Hepatocyte (in vitro differentiated cells): ENCODE results near the gene TMEM225B. TPM values are rescaled to one million over a fixed set of nuclear protein-coding genes. Genes with fewer than 3 reads are reported as not detected.

Experiments
- DNase-seq: peaks from one replicate; pipeline ENCODE4 v3.0.0-alpha.2; 2016; ENCODE audit warnings: low spot score
- H2AFZ ChIP-seq: fragments of 200-600 bp; sonication (generic); 2 replicates; pipeline ENCODE4 v1.6.0; 2016; ENCODE audit warnings: antibody characterized with exemption, mild to moderate bottlenecking
- H3K27ac ChIP-seq: fragments of 200-600 bp; sonication (generic); 2 replicates; pipeline ENCODE4 v1.5.1; 2016; ENCODE audit warnings: mild to moderate bottlenecking
- H3K27me3 ChIP-seq: fragments of 200-600 bp; sonication (generic); 2 replicates; pipeline ENCODE4 v1.6.1; 2016
- H3K36me3 ChIP-seq: fragments of 200-600 bp; sonication (generic); replicated peaks from 2 replicates; pipeline ENCODE4 v1.5.1; 2016; ENCODE audit warnings: low read depth; ENCODE audit not compliant: insufficient read depth
- H3K4me1 ChIP-seq: fragments of 200-600 bp; sonication (generic); 2 replicates; pipeline ENCODE4 v1.5.1; 2016; ENCODE audit warnings: mild to moderate bottlenecking, moderate library complexity; ENCODE audit not compliant: insufficient read depth
- H3K4me2 ChIP-seq: fragments of 200-600 bp; sonication (generic); 2 replicates; pipeline ENCODE4 v1.6.0; 2016
- H3K4me3 ChIP-seq: fragments of 200-600 bp; sonication (generic); 2 replicates; pipeline ENCODE4 v1.5.1; 2016; ENCODE audit warnings: mild to moderate bottlenecking
- H3K79me2 ChIP-seq: fragments of 200-600 bp; sonication (generic); 2 replicates; pipeline ENCODE4 v1.6.0; 2017; ENCODE audit warnings: mild to moderate bottlenecking
- H3K9me2 ChIP-seq: fragments of 200-600 bp; sonication (generic); replicated peaks from 2 replicates; pipeline ENCODE4 v1.6.0; 2017; ENCODE audit warnings: mild to moderate bottlenecking; ENCODE audit not compliant: insufficient read depth
- H3K9me3 ChIP-seq: fragments of 200-600 bp; sonication (generic); 2 replicates; pipeline ENCODE4 v1.5.1; 2016; ENCODE audit warnings: low read depth, mild to moderate bottlenecking
- H4K20me1 ChIP-seq: fragments of 200-600 bp; sonication (generic); 2 replicates; pipeline ENCODE4 v1.6.0; 2016; ENCODE audit warnings: mild to moderate bottlenecking; ENCODE audit not compliant: insufficient read depth, poor library complexity, severe bottlenecking
- CTCF ChIP-seq: fragments of 200-600 bp; sonication (generic); IDR thresholded peaks from 2 replicates; pipeline ENCODE4 v1.5.1; 2016; ENCODE audit warnings: antibody characterized with exemption, mild to moderate bottlenecking; ENCODE audit not compliant: poor library complexity
- EZH2 ChIP-seq: fragments of 200-600 bp; sonication (generic); IDR thresholded peaks from 2 replicates; pipeline ENCODE4 v1.6.1; 2016; ENCODE audit warnings: antibody characterized with exemption, mild to moderate bottlenecking, borderline replicate concordance
- EZH2phosphoT487 ChIP-seq: fragments of 200-600 bp; sonication (generic); IDR thresholded peaks from one replicate; pipeline ENCODE4 v1.6.1; 2018; ENCODE audit warnings: antibody characterized with exemption, mild to moderate bottlenecking, low read depth, moderate library complexity; ENCODE audit not compliant: unreplicated experiment, severe bottlenecking
- WGBS: methylation state at CpG from one replicate; pipeline ENCODE4 v1.1.6; 2016; ENCODE audit warnings: low lambda C conversion rate; ENCODE audit errors: missing lambda C conversion rate; 5-methylcytosine and 5-hydroxymethylcytosine counted together
- polyA plus RNA-seq: library from polyadenylated mRNA; unstranded; fragments of >200 nt; fragmentation: Nextera tagmentation; extraction: Ambion mirVana; gene quantifications from 2 replicates; pipeline ENCODE4 v1.2.1, GENCODE V29; 2016
- total RNA-seq: library from RNA; depleted of rRNA; stranded (reverse); fragments of >200 nt; gene quantifications from 2 replicates; pipeline ENCODE4 v1.2.3, GENCODE V29; 2014

TMEM225B gene
- total and polyA plus RNA-seq, 2 experiments from 2014 or later, result 0.12 to 0.20 TPM

- Histone ChIP-seq H4K20me1 (no peaks in the 10 kb centered on the region), H3K36me3 (no peaks in the 10 kb centered on the region), H3K9me3 (no peaks in the 10 kb centered on the region), H3K4me2 (no peak overlapping the region), H3K4me3 (no peak overlapping the region), H3K27me3 (no peaks in the 10 kb centered on the region), H3K27ac (no peak overlapping the region), H3K9me2 (no peaks in the 10 kb centered on the region), H3K79me2 (no peaks in the 10 kb centered on the region), H2AFZ (no peak overlapping the region), H3K4me1 (no peaks in the 10 kb centered on the region)
- no peak for TF ChIP-seq CTCF
- no peak for TF ChIP-seq EZH2
- TF ChIP-seq EZH2phosphoT487, result no peak
- DNase-seq, result no peak
- WGBS, result 75% methylated on average over 7 of the region's 7 CpGs
Measured at GRCh38 chr7:99601656-99602310, 3.7 kb downstream of the TMEM225B start.

GRCh38 chr7:99605527-99605926, 7.5 kb downstream of the TMEM225B start:
- Histone ChIP-seq H2AFZ (no peak overlapping the region), H3K27ac (no peak overlapping the region), H3K4me2 (no peak overlapping the region), H3K9me2 (no peaks in the 10 kb centered on the region), H3K4me3 (no peak overlapping the region), H3K79me2 (no peaks in the 10 kb centered on the region), H3K9me3 (no peaks in the 10 kb centered on the region), H3K4me1 (no peaks in the 10 kb centered on the region), H4K20me1 (no peaks in the 10 kb centered on the region), H3K36me3 (no peaks in the 10 kb centered on the region), H3K27me3 (no peaks in the 10 kb centered on the region)
- no peak for DNase-seq
- WGBS, result 92% methylated on average over 7 of the region's 7 CpGs
- no peak for TF ChIP-seq EZH2
- no peak for TF ChIP-seq CTCF
- no peak for TF ChIP-seq EZH2phosphoT487

- no peaks in the 10 kb centered on the region for H3K4me1 ChIP-seq
- H3K79me2 ChIP-seq, result no peaks in the 10 kb centered on the region
- TF ChIP-seq EZH2phosphoT487 (no peak), EZH2 (no peak), CTCF (no peak)
- no peaks in the 10 kb centered on the region for H3K9me3 ChIP-seq
- H3K4me2 ChIP-seq, result no peak overlapping the region
- H3K27me3 ChIP-seq, result no peaks in the 10 kb centered on the region
- WGBS, result 89% methylated on average over 8 of the region's 8 CpGs
- no peak overlapping the region for H3K4me3 ChIP-seq
- DNase-seq, result no peak
- no peaks in the 10 kb centered on the region for H3K9me2 ChIP-seq
- H3K36me3 ChIP-seq, result no peaks in the 10 kb centered on the region
- H4K20me1 ChIP-seq, result no peaks in the 10 kb centered on the region
- no peak overlapping the region for H2AFZ ChIP-seq
- H3K27ac ChIP-seq, result no peak overlapping the region
Measured at GRCh38 chr7:99606531-99606930, 8.5 kb downstream of the TMEM225B start.
